NCI-H526 (cell line): ENCODE data around the gene ENTPD6.
"Not testable (repeated sequence)": the region's sequence is repeated elsewhere in the genome, so short reads cannot be mapped to it uniquely, and the experiment has no call there.

Experiments used
- DNase-seq, 2 experiments: peaks; one replicate each; lab custom pipeline; 2025; lab: John Stamatoyannopoulos, UW

Gene ENTPD6

DNA sequence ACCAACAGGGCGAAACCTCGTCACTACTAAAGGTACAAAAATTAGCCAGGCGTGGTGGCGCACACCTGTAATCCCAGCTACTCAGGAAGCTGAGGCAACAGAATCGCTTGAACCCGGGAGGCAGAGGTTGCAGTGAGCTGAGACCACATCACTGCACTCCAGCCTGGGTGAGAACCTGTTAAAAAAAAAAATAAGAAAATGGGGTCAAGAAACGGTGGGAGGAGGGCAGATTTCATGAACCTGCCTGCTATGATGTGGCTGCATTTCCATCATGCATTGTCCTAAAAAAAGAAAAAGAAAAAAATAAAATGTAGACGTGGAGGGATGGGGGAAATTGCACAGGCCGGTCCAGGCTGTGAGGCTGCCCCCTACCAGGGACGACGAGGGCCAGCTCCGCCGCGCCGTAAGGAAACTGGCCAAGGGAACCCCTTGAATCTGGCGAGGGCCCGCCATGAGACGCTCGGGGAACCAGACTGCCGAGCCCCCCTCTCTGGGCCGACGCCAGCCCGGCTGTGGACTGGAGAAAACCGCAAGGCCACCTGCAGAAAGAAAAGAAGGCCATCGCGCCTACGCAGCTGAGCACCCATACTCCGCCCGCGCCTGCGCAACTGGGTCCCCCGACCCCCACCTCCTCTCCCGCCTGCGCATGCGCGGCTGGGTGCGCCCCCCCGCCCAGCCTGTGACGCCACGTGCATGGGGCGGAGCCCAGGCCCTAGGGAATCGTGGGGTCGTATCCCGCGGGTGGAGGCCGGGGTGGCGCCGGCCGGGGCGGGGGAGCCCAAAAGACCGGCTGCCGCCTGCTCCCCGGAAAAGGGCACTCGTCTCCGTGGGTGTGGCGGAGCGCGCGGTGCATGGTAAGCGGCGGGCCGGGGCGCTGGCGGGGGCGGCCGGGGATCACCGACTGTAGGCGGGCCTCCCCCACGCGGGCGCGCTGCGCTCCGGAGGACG is at the start of gene ENTPD6:
Gene ENTPD6 (plus strand): TSS at position 699 of the 948 bp plus-strand sequence. CDS start 10,825 bp downstream, outside the sequence.
- peak; percentile 81 to 96 for DNase-seq

DNA sequence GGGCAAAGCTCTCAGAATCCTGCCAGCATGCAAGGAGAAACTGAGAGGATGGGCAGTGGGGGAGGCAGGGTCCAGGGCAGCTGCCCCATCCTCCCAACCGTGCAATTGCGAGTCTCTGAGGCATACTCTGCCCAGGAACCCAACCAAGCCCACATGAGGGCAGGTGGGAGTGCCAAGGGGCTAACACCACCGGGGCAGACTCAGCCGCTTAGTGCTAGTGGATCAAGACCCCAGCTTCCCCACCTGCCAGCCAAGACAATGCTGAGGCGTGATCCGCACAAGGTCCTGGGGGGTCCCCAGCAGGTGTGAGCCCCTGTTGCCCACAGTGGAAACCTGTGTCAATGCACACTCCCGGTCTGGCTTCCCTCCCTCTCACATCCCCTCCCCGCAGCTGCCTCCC is 48.5 kb upstream of the ENTPD6 start:
- no peak for DNase-seq

DNA sequence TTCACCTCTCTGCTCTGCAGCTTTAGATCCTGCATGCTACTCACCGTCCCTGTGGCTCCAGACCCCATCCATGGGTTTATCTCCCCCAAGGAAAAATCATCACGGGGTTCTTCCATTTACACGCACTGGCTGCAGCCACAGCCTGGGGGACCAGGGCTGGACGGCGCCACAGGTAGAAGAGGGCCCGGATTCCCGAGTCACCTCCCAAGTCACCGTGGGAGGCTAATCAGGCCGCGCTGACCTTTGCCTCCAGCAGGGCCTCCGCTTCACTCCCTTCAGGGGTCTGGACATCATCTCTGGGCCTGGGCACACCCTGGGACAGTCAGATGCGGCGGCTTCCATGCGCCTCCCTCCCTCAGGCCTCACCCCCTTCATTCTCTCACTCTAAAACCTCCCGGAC is 47.8 kb upstream of the ENTPD6 start:
- DNase-seq, result no peak

DNA sequence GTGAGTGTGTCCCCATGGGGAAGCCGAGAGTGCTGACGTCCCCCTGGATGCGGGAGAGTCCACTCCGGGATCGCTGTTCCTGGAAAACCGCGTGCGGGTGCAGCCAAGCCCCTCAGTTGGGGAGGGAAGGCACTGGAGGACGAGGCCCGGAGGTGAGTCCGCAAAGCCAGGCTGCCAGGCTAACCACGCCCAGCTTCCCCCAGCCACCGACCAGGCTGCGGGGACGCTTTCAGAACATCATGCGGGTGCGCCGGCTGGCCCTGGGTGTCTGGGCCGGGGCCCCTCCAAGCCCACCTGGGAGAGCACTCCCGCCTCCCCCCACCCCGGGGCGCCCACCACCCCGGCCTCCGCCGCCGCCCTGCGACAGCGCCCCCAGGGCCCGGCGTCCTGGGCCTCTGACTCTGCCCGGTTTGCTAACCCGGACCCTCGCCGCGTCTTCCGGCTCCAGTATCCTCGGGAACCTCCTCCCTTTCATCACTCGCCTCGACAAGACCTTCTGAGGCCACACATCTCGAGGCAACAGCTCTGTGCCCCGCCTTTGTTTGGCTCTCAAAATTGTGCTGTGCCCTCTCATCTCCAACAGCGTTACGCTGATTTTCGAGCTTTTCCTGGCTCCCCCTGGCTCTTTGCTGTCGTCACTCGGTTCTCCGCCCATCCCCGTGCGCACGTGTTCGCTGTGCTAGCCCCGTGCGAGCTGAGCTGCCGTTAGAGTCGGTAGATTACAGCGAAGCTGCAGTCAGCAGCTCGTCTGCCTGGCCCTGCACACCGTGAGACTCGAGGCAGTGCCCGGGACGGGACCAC is 47.1 kb upstream of the ENTPD6 start:
- peak in 1 of 2 experiments; percentile 72 for DNase-seq

DNA sequence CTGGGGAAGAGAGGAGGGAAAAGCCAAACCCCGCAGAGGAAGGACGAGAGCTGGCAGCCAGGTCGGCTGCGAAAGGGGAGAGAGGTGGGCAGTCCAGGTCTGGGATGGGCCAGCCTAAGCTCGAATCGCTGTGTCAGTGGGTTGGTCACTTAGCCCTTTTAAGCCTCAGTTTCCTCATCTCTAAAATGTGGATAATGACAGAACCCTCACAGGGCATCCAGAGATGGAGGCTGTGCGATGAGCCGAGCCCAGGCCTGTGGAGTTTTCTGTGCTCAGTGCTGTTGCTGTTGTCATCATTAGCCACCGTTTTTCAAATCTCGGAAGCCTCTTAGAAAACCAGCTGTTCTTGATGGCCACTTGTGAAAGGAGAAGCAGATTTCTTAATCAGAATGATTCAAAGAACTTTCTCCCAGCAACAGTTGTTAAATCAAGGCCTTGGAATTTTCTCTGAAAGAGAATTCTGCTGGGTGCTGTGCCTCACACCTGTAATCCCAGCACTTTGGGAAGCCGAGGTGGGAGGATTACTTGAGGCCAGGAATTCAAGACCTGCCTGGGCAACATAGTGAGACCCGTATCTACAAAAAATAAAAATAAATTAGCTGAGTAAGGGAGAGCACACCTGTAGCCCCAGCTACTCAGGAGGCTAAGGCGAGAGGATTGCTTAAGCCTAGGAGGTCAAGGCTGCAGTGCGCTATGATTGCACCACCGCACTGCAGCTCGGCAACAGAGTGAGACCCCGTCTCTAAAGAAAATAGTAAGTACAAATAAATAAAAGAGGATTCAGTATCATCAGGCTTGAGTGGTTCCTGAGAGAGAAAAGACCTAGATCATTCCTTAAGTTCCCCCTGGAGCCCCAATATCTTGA is 46.3 kb upstream of the ENTPD6 start:
- DNase-seq, result no peak

DNA sequence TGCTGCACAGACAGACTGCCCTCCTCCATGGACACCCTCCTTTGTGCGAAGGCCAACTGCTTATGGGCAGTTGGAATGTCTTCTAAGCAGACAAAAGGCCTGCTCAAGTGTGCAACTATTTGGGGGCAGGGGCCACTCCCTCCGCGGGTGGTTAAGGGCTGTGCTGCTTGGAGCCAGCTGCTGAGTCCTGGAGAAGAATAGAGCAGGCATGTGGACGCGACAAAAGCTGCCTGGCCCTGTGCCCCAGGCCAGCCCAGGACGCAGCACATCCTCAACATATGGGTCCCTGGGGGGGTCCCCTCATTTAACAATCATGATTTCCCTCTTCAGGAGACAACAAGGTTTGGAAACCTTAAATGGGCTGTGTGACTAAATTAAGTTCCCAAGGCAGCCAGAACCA is 45.5 kb upstream of the ENTPD6 start:
- DNase-seq, result no peak

DNA sequence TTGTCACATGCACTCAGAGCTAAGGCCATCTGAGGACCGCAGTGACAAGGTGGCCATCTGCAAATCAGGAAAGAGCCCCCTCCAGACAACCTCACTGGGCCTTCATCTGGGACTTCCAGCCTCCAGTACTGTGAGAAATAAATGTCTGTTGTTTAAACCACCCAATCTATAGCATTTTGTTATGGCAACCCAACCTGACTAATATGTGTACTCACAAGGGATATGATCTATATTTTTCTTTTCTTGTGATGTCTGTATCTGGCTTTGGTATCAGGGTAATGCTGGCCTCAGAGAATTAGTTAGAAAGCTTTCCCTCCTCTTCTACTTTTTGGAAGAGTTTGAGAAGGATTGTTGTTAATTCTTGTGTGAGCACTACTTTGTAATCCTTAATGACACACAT is 37.5 kb upstream of the ENTPD6 start:
- no peak for DNase-seq

DNA sequence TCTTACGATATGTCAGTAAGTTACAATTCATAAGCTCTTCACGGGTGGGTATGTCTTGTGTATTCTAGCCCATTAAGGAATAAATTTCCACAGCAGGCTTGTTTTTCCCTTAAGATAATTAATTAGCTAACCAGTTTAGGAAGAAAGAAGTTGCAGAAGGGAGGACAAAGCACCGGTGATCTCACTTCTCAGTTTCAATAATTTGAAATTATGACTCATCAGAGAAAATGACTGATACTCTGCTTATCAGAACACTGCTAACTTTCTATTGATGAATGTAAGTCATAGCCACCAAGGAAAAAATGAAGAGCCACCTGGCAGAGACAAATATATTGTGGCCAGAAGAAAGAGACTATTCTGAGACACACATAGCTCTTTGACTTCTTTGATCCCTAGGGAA is 35.0 kb upstream of the ENTPD6 start:
- no peak for DNase-seq

DNA sequence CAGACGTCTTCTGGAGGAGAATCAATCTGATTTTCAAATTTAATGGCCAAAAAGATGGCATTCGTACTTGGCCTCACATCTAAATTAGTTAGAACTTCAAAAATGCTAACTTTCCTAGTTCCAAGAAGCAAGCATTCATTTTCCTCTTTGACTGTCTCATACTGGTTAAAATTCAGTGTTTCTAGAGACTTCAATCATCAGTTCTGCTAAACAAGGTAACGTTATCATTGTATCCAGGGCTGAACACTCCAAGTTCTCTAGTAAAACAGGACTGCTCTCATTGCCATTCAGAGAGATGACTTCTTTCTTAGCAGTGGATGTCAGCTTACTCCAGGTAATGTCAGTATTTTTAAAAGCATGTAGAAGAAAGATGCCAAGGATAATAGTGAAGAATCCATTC is 34.6 kb upstream of the ENTPD6 start:
- DNase-seq, result no peak

DNA sequence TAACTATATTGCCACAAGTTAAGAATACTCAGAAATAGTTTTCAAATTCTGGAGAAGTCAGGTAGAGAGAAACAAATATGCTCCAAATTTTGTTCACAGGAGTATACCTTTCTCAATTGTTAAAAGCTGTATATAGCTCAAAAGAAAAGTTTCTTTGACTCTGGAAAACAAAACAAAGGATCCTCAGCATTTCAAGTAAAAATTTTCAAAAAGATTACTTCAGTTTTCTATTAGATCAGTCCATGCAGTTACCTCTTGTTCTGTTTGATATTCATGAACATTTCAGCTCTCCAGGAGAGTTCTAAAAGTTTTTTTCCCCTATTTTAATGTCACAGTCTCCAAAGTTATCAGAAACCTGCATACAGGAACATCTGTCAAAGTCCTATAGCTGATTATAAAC is 30.4 kb upstream of the ENTPD6 start:
- no peak for DNase-seq

DNA sequence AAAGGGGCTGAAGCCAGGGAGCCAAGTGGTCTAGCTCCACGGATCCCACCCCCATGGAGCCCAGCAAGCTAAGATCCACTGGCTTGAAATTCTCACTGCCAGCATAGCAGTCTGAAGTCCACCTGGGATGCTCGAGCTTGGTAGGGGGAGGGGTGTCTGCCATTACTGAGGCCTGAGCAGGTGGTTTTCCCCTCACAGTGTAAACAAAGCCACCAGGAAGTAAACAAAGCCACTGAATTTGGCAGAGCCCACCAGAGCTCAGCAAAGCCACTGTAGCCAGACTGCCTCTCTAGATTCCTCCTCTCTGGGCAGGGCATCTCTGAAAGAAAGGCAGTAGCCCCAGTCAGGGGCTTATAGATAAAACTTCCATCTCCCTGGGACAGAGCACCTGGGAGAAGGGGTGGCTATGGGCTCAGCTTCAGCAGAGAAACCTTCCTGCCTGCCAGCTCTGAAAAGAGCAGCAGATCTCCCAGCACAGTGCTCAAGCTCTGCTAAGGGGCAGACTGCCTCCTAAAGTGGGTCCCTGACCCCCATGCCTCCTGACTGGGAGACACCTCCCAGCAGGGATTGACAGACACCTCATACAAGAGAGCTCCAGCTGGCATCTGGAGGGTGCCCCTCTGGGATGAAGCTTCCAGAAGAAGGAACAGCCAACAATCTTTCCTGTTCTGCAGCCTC is 29.3 kb upstream of the ENTPD6 start:
- peak in 1 of 2 experiments; percentile 20 for DNase-seq

DNA sequence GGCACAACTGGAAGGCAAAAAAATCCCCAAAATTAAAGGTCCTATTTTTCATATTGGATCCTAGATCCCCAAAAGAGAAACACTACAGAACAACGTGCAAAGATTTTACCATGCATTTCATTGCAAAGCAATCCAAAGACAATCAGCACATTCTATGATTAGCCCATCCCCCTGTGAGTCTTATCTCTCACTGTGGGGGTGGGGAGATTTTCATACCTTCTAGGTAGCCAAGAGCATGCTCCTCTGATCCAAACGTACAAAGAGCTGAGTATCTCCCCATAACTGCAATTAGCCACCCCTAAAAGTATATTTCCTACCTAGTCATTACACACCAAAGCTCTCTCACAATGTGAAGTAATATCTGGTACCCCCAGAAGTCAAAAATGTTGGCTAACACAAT is 22.2 kb upstream of the ENTPD6 start:
- DNase-seq, result no peak

DNA sequence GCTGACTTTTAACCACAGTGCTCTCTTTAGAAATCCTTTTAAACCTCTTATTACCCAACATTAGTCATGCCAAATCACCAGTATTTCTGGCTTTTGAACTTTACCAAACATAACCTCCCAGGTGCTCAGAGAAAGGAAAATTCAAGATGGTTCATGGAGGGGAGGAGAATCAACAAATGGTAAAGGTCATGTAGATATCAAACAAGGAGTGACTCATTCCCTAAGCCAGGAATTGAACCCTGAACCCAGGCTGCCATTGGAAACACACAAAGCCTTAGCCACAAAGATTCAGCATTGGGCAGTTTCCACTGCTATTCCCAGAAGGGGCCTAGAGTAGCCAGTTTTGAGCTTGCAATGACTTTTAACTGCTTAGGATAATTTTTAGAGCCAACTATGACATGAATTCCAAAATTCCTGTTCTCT is 21.6 kb upstream of the ENTPD6 start:
- DNase-seq, result no peak

DNA sequence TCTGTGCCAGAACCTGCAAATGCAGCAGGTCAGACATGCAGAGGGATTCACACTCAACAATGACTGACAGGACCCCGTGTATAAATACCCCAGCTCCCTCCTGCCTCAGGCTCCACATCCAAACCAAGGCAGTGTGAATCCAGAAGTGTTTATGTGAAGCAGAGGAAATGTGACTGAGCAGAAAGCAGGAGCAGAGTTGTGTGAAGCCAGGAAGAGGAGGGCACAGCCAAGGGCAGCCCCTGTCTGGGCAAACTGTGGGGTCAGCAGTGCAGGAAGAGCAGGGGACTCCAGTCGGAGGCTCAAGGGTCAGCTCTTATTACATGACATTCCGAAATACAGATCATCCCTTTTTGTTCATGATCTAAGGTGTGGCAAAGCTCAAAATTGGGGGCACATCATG is 19.3 kb upstream of the ENTPD6 start:
- DNase-seq, result no peak

DNA sequence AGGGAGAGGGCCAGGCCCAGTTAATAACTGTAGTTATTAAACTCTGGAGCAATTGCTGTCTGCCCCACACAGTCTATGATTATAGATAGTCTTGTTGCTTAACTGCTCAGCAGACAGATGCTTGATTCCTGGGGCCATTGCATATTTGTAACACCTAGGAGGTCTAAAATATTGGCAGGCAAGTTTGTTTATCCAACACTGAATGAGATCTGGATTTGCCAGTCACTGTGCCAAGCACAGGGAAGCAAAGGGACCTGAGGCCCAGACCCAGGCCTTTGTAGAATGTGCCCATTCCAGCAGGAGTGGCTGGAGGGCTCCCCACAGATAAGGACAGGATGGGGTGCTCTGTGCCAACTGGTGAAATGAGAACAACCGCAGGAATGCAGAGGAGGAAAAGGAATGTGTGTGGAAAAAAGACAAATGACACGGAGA is 17.6 kb upstream of the ENTPD6 start:
- DNase-seq, result no peak

DNA sequence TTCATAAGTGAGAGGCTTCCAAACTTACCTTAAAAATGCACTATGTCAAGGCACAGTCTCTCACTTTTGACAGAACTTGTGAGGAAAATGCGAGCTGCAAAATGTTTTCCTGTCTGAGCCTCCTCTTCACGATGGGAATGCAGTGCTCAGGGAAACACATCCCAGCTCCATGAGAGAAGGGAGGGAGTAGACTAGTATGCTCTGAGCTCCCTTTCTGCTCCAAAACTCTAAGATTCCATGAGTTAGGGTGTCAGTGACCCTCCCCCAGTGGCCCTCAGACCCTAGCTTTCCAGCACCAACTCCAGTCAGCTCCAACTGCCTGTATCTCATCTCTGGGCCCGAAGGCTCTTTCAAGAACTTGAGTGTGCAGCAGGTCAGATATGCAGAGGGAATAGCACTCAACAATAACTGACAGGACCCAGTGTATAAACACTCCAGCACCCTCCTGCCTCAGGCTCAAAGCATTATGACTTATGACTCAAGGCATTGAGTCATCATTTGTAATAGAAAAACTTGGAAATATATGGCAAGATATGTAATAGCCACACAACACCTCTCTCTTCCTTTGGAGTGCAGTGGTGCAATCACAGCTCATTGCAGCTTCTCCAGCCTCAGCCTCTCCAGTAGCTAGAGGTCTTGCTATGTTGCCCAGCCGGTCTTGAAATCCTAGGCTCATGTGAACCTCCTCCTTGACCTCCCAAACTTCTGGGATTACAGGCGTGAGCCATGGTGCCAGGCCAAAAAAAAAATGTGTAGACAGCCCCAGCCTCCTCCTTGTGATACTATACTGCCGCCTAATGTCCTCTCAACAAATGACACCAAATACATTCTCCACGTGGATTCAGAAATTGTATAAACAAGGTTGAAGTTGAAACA is 16.7 kb upstream of the ENTPD6 start:
- DNase-seq, result peak in 1 of 2 experiments; percentile 67

DNA sequence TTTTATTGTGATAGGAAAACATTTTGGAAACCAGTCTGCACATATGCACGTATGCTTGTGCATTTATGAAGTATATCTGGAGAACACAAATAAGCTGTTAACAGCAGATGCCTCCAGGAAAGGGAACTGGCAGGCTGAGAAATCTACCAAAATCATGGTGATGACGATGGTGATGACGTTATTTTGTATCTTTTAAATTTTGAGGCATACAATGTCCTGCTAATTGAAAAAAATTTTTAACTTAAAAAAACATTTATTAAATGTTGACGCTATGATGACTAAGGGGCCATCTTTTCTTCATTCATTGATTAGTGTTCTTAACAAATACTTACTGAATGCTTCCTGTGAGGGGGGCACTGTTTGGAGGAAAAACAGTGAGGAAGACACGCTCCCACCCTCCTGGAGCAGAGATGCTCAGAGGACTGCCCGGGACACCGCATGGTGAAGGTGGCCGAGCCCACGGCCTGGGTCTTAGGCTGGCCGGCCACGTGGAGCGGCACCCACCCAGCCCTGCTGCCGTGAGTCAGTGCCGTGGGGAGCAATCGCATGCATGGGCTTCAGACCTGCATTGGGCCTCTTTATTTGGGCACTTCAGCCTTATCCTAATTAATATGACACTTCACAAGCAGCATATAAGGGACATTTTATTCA is 15.9 kb upstream of the ENTPD6 start:
- no peak for DNase-seq

DNA sequence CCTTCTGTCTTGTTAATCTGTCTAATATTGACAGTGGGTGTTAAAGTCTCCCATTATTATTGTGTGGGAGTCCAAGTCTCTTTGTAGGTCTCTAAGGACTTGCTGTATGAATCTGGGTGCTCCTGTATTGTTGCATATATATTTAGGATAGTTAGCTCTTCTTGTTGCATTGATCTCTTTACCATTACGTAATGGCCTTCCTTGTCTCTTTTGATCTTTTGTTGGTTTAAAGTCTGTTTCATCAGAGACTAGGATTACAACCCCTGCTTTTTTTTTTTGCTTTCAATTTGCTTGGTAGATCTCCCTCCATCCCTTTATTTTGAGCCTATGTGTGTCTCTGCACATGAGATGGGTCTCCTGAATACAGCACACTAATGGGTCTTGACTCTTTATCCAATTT is 11.1 kb upstream of the ENTPD6 start:
- not testable (repeated sequence) for DNase-seq

DNA sequence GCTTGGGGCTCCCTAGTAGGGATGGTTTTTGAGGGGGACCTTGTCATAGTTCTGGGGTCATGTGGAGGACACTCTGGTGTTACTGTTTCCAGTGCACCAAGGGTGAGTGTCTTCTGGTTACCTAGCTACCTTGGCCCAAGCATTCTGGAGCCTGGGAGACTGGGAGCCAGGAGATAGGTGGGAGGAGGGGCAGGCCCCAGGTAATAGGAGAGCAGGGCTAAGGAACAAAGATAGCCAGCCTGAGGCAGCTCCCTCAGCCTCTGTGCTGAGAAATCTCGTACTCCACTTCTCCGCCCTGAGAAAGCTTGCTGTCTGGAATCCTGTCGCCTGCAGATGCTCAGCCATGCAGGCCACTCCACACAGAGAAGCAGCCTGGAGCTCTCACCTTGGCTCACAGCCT is 8.3 kb upstream of the ENTPD6 start:
- no peak for DNase-seq

DNA sequence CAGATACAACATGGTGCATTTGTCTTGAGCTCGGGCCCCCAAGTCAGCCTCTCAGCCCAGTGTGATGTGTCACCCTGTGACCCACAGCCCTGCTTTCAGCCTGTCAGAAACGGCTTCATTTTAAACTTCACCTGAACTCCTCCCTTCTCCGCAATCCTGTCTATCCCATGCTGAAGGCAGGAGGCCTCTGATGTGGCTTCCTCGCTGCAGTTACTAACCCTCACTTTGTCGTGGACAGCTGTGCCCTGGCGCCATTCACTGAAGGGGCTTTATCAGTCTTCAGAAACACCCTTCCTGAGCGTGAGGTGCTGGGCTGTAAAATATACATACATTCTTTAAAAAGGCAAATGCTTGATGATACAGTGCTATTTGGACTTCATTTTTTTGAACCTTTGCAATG is 7.9 kb upstream of the ENTPD6 start:
- DNase-seq, result no peak
